Right lobe of liver (tissue), 6 donors: ENCODE results near the gene CNOT3. TPM values are rescaled to one million over a fixed set of nuclear protein-coding genes. Genes with fewer than 3 reads are reported as not detected.
"Not testable (repeated sequence)": the region's sequence is repeated elsewhere in the genome, so short reads cannot be mapped to it uniquely, and the experiment has no call there.

Experiments used
- ATAC-seq, 4 donors: fragments of 200-7000 bp; cut with Tn5 transposase; one replicate each; pipeline ENCODE4 v1.9.1; 2020; ENCODE audit warnings: mild to moderate bottlenecking in 4 of 4, moderate library complexity in 4 of 4
- DNase-seq, 3 donors: peaks; one replicate each; pipeline ENCODE4 v3.0.0-alpha.2; 2020
- H3K27ac ChIP-seq, 3 donors: fragments of 200-600 bp; one replicate each; pipeline ENCODE4 v1.8.0; 2022
- H3K27me3 ChIP-seq, 2 donors: fragments of 200-600 bp; one replicate each; pipeline ENCODE4 v1.8.0; 2022
- H3K36me3 ChIP-seq, 4 donors: fragments of 200-600 bp; sonication (generic) in 1 of 4; one replicate each; pipeline versions ENCODE4 v1.5.1 to v1.8.0; 2017 to 2022; ENCODE audit warnings: control low read depth in 1 of 4
- H3K4me1 ChIP-seq, 4 donors: fragments of 200-600 bp; sonication (generic) in 1 of 4; one replicate each; pipeline versions ENCODE4 v1.5.1 to v1.8.0; 2017 to 2022; ENCODE audit warnings: control low read depth in 1 of 4
- H3K4me3 ChIP-seq, 3 donors: fragments of 200-600 bp; one replicate each; pipeline ENCODE4 v1.8.0; 2022
- H3K9me3 ChIP-seq, 4 donors: fragments of 200-600 bp; sonication (generic) in 1 of 4; one replicate each; pipeline versions ENCODE4 v1.5.1 to v1.8.0; 2017 to 2022; ENCODE audit warnings: control low read depth in 1 of 4
- POLR2A ChIP-seq: fragments of 450-650 bp; IDR thresholded peaks from one replicate; pipeline ENCODE4 v1.6.1; 2017; ENCODE audit warnings: antibody characterized with exemption, mild to moderate bottlenecking
- WGBS: methylation state at CpG from one replicate; pipeline ENCODE4 v1.1.6; 2018; ENCODE audit warnings: low coverage, low lambda C conversion rate; ENCODE audit not compliant: insufficient coverage; ENCODE audit errors: missing lambda C conversion rate; 5-methylcytosine and 5-hydroxymethylcytosine counted together
- intact Hi-C, 2 donors: fragments of 100-400 bp; cut with DNase I; formaldehyde crosslinking; loops; one replicate each; pipeline versions ENCODE4 v1.11.2 to v1.14.1; 2022
- long read RNA-seq: library from polyadenylated mRNA; unstranded; transcript quantifications from one replicate; pipeline ENCODE4 v2.0.0, GENCODE V29; 2019
- total RNA-seq, 6 experiments: library from RNA; depleted of rRNA in 2 of 6; stranded (reverse); fragments of >200 nt in 2 of 6; fragmentation: NEBNext Ultra II Directional in 3 of 6; extraction: Animal tissue kit (Norgen Biotek cat#: 25700) in 3 of 6; gene quantifications; one replicate each; pipeline versions ENCODE4 v1.1.0 to v1.2.4, GENCODE V29; 2016 to 2023
- TF ChIP-seq, protein P1 (sequence below), 4 donors: fragments of 200-600 bp in 3 of 4; fragments of 450-650 bp in 1 of 4; IDR thresholded peaks; one replicate each; pipeline versions ENCODE4 v1.5.1 to v1.8.0; 2016 to 2022; ENCODE audit warnings: antibody characterized with exemption in 4 of 4, mild to moderate bottlenecking in 2 of 4
- donor health status: DM: no; HTN: yes; CAD: no.
- donor health status: DM: no; HTN: no; CAD: no.
- donor health status: DM: no; HTN: no; CAD: no.
- donor health status: DM: no; HTN: yes; CAD: no.
- donor health status: DM: no; HTN: yes; CAD: no.

CNOT3 gene
- 10 to 100 TPM in 5 of 6 experiments, 1 to 10 TPM in 1; 7.1 to 21.6 (median 15.5) TPM for total RNA-seq
- long read RNA-seq = 0 reads

DNA sequence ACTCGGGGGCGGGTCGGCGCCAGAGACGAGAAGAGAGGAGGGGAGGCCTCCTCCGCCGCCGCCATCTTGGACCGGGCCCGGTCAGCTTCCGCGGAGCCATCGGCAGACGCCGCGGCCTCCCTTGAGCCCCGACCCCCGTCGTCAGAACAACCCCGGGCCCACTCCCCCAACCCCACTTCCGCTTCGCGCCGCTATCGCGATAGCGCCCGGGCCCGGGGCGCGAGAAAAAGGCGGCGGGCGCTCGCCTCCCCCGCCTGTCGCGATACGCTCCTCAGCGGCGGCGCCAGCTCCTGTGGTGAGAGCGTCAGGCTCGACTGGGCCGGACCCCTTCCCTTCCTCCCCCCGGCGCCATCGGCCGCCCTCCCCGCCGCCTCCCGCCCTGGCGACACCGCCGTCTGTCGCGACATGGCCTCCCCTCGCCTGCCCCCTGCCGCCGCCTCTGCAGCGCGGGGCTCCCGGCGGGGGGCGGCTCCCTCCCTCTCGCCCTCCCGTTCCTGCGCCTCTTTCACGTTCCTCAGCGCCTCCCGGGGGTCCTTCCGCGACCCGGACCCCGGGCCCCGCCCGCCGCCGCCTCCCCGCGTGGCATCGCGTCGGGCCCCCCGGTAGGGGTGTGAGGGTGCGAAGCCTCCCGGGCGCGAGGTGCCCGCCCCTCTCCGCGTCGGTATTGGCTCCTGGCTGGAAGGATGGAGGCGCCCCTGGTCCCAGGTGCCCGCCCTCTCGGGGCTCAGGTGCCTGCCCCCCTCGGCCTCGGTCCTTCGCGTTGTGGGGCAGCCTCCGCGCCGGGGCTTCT lies at the start of gene CNOT3:
TSS of gene CNOT3 (plus strand) at position 64 of the 790 bp plus-strand sequence. CDS start 5,217 bp downstream, outside the sequence.
- no peaks in the 10 kb centered on the region for H3K27me3 ChIP-seq
- peak within 1 kb of the TSS; percentile 83 to 88 (median 84) for H3K27ac ChIP-seq
- peak within 1 kb of the TSS; percentile 94 to 98 (median 97) for H3K4me3 ChIP-seq
- H3K4me1 ChIP-seq = peaks cover 0 to 22% (median 7%) of the 10 kb centered on the region in 4 donors
- intact Hi-C loops = no loop called here
- peak; percentile 65 for TF ChIP-seq POLR2A
- TF ChIP-seq, protein P1, sequence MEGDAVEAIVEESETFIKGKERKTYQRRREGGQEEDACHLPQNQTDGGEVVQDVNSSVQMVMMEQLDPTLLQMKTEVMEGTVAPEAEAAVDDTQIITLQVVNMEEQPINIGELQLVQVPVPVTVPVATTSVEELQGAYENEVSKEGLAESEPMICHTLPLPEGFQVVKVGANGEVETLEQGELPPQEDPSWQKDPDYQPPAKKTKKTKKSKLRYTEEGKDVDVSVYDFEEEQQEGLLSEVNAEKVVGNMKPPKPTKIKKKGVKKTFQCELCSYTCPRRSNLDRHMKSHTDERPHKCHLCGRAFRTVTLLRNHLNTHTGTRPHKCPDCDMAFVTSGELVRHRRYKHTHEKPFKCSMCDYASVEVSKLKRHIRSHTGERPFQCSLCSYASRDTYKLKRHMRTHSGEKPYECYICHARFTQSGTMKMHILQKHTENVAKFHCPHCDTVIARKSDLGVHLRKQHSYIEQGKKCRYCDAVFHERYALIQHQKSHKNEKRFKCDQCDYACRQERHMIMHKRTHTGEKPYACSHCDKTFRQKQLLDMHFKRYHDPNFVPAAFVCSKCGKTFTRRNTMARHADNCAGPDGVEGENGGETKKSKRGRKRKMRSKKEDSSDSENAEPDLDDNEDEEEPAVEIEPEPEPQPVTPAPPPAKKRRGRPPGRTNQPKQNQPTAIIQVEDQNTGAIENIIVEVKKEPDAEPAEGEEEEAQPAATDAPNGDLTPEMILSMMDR (IDR thresholded peaks at IDR 0.05) = no peak
- ATAC-seq (no peak), DNase-seq (no peak)
- H3K9me3 ChIP-seq = no peaks in the 10 kb centered on the region
- 2% methylated on average over 35 of the region's 103 CpGs for WGBS
- peaks cover 0 to 5% (median 3%) of the 10 kb centered on the region in 4 donors for H3K36me3 ChIP-seq

DNA sequence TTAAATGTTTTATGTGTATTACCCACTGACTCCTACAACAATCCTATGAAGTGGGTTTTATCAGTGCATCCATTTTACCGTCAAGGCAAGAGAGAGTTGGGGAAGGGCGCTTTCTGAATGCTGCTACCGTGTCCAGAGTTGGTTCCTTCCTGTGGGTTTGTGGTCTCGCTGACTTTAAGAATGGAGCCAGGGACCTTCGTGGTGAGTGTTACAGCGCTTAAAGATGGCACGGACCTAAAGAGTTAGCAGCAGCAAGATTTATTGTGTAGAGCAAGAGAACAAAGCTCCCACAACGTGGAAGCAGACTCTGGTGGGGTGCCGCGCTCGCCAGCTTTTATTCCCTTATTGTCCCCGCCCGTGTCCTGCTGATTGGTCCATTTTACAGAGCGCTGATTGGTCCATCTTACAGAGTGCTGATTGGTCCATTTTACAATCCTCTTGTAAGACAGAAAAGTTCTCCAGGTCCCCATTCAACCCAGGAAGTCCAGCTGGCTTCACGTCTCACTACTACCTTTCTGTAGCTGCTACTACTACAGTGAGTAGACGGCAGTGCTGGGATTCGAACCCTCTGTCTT lies 43.0 kb upstream of the CNOT3 start:
- TF ChIP-seq, protein P1 (IDR thresholded peaks at IDR 0.05) = no peak
- no peak for TF ChIP-seq POLR2A
- 57% methylated on average over 13 of the region's 17 CpGs for WGBS
- Histone ChIP-seq H3K9me3 (no peaks in the 10 kb centered on the region), H3K4me3 (no peak overlapping the region), H3K27ac (no peak overlapping the region), H3K36me3 (no peaks in the 10 kb centered on the region), H3K4me1 (peaks cover 0 to 2% (median 0%) of the 10 kb centered on the region in 4 donors), H3K27me3 (no peaks in the 10 kb centered on the region)
- ATAC-seq = no peak
- no peak for DNase-seq
- intact Hi-C loops = no loop called here

DNA sequence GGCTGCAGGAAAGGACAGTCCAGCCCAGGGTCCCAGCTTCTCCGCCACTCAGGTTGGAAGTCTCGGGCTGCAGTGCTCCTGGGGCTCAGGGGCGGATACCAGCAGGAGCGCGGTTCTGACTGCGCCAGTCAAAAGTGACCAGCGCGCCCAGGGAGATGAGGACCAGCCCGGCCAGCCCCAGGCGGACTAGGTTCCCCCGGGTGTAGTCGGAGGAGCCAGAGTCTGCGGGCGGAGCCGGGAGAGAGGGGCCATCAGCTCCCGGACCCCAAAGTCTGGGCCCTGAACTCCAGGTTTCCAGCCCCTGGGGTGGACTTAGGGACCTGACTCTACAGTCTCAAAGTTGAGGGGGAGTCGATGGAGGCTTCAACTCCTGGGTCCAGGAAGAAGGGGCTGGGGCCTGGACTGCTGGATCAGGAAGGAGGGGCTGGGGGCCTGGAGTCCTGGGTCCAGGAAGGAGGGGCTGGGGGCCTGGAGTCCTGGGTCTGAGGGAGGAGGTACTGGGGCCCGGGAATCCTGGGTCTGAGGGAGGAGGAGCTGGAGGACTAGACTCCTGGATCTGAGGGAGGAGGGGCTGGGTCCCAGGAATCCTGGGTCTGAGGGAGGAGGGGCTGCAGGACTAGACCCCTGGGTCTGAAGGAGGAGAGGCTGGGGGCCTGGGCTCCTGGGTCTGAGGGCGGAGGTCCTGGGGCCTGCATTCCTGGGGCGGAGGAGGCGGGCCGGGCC lies 42.3 kb upstream of the CNOT3 start:
- H3K9me3 ChIP-seq = no peaks in the 10 kb centered on the region
- no peaks in the 10 kb centered on the region for H3K27me3 ChIP-seq
- 59% methylated on average over 3 of the region's 22 CpGs for WGBS
- H3K4me1 ChIP-seq = no peaks in the 10 kb centered on the region
- no peak for DNase-seq
- intact Hi-C loops = no loop called here
- H3K27ac ChIP-seq = no peak overlapping the region
- no peak for ATAC-seq
- peak overlapping the region in 2 of 3 donors; percentile 6 to 15 for H3K4me3 ChIP-seq
- H3K36me3 ChIP-seq = no peaks in the 10 kb centered on the region
- TF ChIP-seq, protein P1 (IDR thresholded peaks at IDR 0.05) = no peak
- no peak for TF ChIP-seq POLR2A

DNA sequence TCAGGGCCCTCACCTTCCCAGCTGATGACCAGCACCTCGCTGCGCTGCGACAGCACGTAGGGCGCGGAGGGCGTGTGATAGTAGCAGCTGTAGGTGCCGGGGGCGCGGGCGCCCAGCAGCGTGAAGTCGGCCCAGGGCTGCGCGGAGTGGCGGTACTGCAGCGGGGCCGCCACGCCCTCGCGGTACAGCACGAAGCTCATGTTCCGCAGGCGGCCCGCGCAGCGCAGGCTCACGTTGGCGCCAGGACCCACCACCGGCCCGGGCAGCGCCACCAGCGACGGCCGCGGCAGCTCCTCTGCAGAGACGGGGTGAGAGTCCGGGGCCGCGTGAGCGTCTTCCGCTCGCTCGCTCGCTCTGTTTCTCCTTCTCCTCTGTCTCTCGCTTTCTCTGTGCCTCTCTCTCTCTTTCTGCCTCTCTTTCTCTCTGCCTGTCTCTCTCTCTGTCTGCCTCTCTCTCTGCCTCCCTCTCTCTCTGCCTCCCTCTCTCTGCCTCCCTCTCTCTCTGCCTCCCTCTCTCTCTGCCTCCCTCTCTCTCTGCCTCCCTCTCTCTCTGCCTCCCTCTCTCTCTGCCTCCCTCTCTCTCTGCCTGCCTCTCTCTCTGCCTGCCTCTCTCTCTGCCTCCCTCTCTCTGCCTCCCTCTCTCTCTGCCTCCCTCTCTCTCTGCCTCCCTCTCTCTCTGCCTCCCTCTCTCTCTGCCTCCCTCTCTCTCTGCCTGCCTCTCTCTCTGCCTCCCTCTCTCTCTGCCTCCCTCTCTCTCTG lies 41.5 kb upstream of the CNOT3 start:
- H3K36me3 ChIP-seq, H3K27ac ChIP-seq, intact Hi-C loops, H3K27me3 ChIP-seq, H3K4me1 ChIP-seq, H3K9me3 ChIP-seq: not testable (repeated sequence)
- peak overlapping the region in 2 of 3 donors; percentile 6 to 15 for H3K4me3 ChIP-seq
- DNase-seq (peak in 2 of 3 donors; percentile 56 to 64), ATAC-seq (peak; percentile 63 to 73 (median 66))
- 0% methylated on average over 11 of the region's 46 CpGs for WGBS
